HG02973 (cell line): ENCODE measurements around the gene ZBTB44.

ENCODE experiments used
- ATAC-seq: cut with Tn5 transposase; IDR thresholded peaks from one replicate; pipeline ENCODE4 v1.9.1; 2021; ENCODE audit warnings: moderate library complexity; ENCODE audit not compliant: unreplicated experiment

Gene ZBTB44

DNA sequence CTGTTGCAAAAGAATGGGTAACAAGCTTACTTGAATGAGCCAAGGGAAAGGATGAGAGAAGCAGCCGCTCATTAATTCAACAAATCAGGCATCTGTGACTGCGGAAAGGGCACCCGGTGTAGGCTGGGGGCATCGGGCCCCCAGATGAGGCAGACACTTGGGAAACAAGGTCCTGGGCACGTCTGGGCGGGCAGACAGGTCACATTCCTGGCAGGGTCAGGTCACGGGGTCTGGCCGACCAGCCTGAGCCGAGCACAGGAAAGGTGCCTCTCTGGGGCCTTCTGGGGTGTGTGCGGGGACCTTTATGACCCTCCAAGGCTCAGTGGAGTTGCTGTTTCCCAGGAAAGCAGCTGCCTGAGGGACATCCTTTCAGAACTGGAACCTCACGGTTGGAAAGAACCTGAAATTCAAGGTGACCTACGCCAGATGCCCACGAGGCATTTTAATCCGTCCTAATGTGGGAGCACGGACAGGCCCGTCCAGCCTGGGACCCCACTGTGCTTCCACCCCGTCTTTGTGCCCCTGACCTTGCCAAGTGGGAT, 98.1 kb downstream of the ZBTB44 start:
- ATAC-seq = no peak

DNA sequence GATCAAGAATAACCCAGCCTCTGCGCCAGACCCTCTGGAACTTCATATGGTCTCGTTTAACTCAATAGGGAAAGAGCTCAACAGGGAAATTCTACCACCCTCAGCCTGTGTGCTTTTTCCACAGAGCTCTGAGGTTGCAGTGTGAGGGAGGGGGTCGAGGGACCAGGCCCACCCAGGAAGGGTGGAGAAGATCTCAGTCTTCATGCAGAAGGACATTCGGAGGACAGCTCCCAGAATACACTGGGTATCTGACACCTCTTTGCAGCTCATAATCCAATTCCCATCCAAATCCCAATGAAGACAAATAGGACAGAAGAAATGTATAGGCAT, 98.5 kb downstream of the ZBTB44 start:
- ATAC-seq = no peak

DNA sequence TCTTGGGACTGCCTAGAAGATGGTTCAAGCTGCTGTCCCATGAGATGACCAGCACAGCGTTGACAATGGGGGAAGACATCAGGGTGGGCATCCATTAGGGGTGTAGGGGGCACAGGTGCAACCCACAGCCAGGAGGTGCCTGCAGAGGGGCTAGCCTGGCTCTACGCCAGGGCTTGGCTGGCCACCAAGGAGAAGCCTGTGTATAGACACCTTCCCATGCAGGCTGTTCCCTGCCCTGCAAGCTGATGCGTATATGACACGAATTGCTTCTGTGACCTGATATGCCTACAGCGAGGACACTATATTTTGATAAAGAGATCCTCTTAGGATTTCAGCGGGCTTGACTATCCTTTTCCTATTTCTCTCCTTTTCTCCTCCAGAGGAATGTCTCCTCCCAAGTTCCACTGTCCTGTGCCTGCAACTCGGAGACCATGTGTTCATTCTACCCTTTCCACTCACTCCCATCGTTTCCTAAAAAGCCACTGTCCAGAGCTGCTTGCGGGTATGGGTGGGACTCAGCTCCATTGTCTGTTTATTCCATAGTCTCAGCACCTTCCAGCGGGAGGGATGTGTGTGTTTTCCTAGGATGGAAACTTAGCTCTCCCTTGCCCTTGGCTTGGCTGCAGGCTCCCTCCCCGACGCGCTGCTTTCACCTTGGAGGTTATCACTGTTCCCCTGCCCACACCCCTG, 99.0 kb downstream of the ZBTB44 start:
- no peak for ATAC-seq

DNA sequence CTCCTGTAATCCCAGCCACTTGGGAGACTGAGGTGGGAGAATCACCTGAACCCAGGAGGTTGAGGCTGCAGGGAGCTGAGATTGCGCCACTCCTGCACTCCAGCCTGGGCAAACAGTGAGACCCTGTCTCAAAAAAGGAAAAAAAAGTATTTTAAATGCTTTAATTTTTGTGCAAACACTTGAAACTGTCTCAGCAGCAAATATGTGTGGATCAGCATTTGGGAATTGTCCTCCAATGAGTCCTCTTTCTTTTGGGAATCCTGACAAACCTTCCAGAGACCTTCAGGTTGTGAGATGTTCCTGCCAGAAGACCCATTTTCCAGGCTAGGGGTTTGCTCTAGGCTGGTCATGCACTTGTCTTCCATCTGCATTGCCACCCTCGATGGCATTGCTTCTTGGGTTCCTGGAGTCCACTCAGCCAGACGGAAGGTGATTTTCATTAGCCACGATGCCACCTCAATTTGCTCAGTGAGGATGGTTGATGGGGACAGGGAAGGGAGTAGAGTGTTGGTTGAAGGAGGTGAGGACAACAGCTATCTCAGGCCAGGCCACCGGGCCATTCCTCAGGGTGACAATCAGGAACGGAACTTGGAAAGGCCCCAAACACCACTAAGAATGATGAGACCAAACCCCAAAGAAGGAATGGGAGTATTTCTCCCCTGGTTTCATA, 99.7 kb downstream of the ZBTB44 start:
- no peak for ATAC-seq

DNA sequence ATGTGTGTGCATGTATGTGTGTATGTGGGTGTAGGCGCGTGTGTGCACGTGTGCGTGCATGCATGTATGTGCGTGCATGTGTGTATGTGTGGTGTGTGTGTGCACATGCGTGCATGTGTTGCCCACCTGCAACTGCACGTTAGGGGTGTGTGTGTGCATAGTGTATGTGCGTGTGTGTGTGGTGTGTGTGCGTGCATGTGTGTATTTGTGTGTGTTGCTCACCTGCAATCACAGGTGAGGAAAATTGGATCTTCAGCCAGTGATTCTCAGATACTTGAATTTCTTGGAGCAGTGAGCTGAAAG, 100.8 kb downstream of the ZBTB44 start:
- ATAC-seq = no peak

DNA sequence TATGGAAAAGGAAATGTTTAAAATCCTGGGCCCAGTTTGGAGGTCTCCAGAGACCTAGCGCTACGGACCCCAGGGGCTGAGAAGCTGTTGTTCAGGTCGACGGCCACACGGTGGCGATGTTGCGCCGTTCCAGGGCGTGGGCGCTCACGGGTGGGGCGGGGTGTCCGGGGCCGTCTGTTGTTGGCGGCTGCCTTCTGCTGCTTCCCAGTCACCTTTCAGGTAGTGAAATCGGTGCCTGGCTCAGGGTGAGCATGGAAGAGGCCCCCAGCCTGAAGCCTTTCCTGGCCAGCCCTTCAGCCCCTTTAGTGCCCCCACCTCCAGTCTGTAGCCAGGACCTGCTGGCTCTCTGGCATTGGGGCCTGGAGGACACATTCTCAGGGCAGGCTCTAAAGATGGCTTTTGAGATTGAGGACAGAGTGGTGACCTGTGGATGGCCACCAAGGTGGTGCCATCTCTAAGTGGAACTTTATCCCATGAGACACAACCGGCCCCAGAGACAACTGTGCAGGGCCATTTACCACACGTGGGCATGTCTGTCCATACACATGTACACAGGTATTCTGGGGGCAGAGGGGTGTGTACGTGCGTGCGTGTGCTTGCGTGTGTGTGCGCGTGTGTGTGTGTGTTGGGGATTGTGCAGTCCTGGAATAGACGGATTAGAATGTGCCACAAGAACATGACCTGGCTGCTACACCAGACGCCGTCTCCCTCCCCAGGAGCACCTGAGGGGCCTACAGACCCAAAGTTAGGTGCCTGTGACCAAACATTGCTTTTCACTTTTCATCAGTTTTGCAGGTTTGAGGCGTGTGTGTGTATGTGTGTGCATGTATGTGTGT, 101.4 kb downstream of the ZBTB44 start:
- peak; percentile 81 for ATAC-seq

DNA sequence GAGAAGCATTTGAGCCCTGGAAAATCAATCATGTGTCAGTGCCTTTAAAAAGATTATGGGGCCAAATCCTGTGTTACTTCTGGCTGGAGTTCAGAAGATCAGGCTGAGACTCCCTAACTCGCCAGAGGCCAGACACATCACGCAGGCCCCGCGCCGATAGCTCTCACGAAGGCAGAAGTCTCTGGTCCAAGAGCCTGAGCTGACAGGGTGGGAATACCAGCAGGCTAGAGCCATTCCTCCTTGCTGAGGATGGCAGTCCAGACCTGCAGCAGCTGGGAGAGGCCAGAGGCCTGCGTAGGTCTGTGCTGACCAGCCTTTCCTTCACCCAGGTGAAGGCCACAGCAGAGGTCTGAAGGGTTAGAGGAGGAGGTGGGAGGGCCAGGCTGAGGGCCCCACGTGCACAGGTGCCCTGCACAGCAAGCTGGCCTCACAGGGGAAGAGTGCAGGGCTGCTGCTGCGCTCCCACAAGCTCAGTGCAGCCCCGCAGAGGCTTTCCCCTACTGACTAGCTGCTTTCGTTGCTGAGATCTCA, 102.2 kb downstream of the ZBTB44 start:
- no peak for ATAC-seq

DNA sequence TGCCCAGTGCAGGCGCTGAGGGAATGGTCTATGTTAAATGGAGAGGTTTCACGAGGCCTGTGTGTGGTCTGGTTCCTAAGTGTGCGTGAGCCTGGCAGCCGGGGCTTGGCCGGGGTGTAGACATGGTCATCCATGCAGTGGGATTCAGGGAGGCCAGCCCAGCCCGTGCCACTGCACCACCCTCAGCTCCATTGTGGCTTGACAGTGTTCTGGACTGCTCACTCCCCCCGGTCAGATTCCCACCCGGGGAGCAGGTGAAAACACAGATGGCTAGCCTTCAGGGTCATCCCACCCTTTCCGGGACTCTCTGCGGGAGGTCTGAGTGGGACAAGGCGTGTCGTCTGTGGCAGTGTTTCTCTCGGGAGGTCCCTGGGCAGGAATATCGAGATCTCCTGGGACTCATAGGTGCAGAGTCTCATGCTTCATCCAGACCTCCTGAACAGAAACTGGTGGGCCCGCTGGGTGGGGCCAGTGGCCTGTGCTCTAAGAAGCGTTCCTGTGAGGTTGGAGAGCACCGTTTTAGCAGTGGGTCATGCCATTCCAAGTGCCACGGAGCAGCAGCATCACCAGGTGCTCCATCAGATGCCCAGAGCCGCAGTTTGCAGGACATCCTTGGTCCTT, 102.8 kb downstream of the ZBTB44 start:
- ATAC-seq = no peak

DNA sequence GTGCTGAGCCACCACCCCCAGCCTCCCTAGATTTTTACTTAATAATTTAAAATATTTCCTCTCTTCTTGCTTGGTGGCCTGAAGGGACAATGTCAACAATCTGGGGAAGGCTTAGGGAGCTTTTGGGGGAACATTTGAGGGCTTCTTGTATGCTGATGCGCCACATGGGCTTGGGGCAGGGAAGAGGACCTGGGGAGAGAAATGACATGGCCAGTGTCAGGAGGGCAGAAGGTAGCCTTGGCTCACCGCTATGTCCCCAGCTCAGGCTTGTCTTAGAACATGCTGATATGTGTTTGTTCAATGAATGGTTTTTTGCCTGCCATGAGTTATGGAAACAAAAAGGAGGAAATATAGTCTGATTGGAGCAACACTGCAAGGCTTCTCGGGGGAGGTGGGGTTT, 103.6 kb downstream of the ZBTB44 start:
- no peak for ATAC-seq

DNA sequence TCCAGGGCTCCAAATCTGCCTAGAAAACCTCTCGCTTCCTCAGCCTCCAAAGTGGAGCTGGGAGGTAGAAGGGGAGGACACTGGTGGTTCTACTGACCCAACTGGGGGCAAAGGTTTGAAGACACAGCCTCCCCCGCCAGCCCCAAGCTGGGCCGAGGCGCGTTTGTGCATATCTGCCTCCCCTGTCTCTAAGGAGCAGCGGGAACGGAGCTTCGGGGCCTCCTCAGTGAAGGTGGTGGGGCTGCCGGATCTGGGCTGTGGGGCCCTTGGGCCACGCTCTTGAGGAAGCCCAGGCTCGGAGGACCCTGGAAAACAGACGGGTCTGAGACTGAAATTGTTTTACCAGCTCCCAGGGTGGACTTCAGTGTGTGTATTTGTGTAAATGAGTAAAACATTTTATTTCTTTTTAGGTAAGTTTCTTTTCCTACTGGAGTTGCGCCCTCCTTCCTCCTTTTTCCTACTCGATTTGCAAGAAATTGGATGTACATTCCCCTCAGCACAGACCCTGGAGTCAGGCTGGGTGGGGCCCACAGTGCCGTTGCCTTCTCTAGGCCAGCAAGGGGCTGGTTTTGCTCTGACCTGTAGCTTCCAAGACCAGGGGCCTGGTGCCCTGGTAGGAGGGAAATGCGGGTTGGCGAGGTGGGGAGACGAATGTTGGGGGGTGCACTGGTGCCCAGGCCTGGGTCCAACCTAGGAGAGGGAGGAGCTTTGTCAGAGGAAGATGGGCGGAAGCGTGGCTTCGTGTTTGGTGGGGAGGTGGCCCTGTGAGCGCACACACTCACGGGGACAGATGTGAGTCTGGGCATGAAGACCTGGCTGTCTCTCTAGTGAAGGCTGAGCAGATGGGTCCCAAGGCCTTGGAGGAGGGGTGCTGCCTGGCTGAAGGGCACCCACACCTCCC, 104.5 kb downstream of the ZBTB44 start:
- no peak for ATAC-seq

DNA sequence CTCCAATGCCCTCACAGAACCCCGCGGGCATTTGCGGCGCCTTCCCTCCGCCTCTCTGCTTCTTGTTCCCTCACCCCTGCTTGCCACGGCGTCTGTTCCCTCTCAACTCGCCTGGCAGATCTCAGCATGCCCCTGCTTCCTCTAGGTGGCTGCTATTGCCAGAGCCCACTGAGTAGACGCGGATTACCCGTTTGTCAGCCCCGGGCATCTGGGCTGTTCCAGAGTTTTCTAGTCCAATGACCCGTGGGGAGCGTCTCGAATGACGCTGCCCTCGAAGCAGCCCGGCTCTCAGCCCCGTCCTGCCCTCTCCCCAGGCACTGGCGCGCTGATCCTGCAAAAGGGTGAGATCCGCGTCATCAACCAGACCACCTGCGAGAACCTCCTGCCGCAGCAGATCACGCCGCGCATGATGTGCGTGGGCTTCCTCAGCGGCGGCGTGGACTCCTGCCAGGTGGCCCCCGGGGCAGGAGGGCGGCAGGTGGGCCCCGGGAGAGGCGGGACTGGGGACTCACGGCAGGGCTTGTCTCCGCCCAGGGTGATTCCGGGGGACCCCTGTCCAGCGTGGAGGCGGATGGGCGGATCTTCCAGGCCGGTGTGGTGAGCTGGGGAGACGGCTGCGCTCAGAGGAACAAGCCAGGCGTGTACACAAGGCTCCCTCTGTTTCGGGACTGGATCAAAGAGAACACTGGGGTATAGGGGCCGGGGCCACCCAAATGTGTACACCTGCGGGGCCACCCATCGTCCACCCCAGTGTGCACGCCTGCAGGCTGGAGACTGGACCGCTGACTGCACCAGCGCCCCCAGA, 105.4 kb downstream of the ZBTB44 start:
- no peak for ATAC-seq

DNA sequence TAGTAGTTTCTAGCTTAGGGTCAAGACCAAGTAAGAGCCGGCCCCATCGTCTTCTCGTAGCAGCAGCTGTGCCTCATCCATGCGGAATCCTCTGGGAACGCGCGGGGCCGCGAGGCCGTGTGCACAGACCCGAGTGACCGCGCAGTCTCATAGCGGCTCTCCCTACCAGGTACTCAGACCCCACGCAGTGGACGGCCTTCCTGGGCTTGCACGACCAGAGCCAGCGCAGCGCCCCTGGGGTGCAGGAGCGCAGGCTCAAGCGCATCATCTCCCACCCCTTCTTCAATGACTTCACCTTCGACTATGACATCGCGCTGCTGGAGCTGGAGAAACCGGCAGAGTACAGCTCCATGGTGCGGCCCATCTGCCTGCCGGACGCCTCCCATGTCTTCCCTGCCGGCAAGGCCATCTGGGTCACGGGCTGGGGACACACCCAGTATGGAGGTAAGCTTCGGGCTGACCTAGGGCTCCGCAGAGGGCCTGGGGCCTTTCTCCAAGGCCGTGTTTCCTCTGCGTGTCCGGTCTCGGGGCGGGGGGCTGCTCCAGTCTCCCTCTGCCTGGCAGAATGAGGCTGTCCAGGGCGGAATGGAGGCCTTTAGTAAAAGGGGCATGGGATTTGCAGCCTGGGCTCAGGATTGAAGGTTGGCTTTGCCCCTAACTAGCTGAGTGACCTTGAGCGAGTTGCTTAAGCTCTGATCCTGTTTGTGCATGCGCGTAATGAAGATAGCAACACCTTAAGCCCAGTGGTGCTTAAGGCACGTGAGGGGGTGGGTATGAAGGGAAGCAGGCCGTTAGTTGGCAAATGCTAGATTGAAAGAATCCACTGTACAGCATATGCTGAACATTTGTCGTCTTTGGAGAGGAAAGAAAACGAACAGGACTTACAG, 106.2 kb downstream of the ZBTB44 start:
- ATAC-seq = no peak

DNA sequence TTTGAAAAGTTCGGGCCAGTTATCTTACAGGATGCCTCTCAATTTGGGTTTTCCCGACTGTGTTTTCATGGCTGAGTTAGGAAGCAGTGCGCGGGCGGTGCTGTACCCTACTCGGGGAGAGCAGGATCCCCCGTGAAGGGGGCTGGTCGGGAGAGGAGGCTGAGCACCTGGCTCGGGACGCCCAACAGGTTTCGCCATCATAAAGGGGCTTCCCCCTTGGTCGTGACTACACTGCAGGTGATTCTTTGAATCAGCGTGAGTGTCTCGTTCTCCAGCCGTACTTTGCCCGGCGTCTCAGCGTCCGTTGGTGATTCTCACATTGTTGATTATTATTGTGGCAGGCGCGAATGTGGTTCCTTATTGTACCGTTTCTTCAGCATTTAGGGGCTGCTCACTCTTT, 108.6 kb downstream of the ZBTB44 start:
- ATAC-seq = no peak

DNA sequence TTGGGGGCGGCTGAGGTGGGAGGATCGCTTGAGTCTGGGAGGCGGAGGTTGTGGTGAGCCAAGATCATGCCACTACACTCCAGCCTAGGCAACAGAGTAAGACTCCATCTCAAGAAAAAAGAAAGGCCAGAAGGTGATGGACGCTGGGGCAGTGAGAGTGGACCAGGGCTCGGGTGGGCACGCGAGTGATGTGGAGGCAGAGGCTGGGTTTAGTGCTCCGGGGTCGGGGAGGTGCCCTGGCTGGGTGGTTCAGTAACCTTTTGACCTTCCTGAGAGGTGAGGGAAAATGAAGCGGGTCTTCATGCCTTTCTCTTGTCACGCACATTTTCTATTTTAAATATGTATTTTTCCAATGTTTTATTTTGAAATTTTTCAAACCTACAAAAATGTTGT, 110.0 kb downstream of the ZBTB44 start:
- ATAC-seq = no peak

DNA sequence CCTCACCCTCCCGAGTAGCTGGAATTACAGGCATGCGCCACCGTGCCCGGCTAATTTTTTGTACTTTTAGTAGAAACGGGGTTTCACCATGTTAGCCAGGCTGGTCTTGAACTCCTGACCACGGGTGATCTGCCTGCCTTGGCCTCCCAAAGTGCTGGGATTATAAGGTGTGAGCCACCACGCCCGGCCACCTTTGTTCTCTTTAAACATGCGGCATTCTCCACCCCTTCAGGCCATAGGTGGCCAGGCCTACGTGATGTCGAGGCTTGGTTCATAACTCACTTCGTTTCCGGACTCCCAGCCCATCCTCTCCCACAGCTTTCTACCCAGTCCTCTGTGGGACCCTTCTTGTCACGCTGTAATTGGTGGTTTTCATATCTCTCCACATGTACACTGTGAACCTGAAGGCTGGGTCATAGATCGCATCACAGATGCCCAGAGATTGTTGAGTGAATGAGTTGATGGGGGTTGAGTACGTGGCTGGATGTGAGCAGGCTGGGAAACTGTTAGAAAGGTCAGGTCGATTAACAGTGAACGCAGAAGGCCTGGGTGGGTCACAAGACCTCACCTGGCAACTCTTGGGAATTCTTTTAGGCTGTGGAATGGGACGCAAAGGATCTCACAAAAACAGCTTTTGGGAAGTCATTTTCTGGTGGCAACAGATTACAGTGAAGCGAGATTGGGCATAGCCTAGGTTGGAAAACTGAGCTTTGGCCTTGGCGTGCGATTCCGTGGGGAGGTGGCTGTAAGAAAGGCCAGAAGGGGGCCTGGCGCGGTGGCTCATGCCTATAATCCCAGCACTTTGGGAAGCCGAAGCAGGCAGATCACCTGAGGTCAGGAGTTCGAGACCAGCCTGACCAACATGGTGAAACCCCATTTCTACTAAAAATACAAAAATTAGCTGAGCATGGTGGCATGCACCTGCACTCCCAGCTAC, 110.7 kb downstream of the ZBTB44 start:
- ATAC-seq = no peak

DNA sequence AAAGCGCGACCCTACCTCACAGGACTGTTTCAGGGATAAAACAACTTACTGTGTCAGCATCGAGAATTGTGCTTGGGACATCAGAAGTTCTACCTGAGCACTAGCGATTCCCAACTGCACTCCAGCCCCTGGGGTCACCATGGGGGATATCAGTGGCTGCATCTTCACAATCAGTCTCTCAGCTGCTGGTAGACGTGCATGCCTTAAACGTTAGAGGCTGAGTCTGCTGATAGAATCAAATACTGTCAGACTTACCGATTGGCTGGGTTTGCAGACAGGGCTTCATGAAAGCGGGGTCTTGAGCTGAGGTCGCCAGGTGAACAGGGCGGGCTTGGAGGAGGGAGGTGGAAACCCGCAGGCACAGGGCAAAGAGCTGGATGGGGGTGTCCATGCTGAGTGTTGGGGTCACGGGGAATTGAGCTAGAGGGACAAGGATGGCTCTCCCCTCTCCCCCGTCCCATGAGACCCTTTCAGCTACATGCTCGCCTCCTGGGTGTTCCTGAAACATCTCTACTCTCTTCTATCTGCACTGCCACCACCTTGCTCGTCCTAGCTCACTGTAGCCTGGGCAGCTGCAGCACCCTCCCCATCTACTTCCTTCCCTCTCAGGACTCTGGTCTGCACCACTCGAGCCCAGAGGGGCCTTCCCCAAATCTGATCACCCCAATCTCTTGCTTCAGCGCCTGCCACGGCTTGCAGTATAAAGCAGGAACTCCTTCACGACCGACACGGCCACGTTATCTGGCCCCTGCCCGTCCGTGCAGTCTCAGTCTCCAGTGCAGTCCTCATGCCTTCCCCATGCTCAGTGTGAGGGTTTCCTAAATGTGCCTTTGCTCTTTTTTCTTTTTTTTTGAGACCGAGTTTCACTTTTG, 111.7 kb downstream of the ZBTB44 start:
- no peak for ATAC-seq
